Islet precursor cell (in vitro differentiated cells): ENCODE results near the gene ZCCHC9.
"Not testable (repeated sequence)": the region's sequence is repeated elsewhere in the genome, so short reads cannot be mapped to it uniquely, and the experiment has no call there.

Source experiments
- DNase-seq: peaks from one replicate; pipeline ENCODE4 v3.0.0-alpha.2; 2018

Gene ZCCHC9, protein sequence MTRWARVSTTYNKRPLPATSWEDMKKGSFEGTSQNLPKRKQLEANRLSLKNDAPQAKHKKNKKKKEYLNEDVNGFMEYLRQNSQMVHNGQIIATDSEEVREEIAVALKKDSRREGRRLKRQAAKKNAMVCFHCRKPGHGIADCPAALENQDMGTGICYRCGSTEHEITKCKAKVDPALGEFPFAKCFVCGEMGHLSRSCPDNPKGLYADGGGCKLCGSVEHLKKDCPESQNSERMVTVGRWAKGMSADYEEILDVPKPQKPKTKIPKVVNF

GRCh38 chr5:81301271-81302015 lies at the start of gene ZCCHC9:
Gene ZCCHC9, plus strand, starts transcription at chr5:81301587. Its CDS starts 3,171 bp downstream, at chr5:81304758.
- peak; percentile 97 for DNase-seq

DNA sequence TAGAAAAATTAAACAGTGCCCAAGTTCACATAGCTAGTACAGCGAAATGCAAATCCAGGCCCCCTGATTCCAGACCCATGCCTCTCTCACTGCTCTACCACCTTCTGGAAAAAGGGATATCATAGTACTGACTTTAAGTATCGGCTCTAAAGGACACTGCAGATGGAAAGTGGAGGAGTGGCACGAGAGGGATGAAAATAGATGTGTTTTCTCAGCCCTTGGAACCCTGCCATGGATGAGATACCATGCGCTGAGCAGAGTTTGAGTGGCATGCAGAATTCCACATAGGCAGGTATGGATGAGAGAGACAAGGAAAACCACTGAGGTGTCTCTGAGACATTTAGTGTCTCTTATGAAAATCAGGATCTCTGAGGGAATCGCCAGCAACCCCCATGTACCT lies 49.5 kb upstream of the ZCCHC9 start:
- no peak for DNase-seq

- DNase-seq: no peak
Observed at GRCh38 chr5:81252904-81253303, 48.5 kb upstream of the ZCCHC9 start.

DNA sequence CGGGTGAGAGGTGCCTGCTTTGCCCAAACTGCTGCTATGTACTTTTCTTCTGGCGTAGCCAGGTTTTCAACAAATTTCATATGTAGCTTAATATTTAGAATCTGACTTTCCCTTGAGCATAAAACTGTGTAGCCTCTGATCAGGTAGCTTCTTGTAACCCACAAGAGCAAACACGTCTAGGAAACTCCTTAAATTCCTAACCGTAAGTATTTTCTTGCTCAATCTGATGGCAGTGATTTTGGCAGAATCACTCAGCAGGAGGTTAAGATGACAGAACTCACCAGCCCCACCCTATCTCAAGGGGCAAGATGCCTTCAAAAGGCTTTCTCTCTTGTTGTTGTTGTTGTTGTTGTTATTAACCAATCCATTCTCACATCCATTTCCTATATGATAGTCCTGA lies 47.5 kb upstream of the ZCCHC9 start:
- no peak for DNase-seq

GRCh38 chr5:81254886-81255559 lies 46.4 kb upstream of the ZCCHC9 start:
- no peak for DNase-seq

DNA sequence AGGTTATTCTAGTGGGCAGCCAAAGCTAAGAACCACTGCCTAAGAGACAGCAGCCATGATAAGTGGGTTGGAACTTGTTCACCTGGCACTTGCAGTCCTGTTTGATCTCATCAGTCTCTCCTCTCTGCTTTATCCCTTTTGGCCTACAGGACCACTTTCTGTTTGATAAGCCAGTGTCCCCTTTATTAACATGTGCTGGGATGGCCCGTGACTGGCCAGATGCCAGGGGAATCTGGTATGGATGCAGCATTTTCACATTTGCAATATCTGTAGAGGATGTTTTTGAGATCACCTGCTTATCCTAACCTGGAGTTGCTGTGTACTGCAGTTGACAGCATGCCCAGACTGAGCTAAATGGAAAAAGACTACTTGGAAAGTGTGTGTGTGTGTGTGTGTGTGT lies 44.6 kb upstream of the ZCCHC9 start:
- DNase-seq: no peak

DNA sequence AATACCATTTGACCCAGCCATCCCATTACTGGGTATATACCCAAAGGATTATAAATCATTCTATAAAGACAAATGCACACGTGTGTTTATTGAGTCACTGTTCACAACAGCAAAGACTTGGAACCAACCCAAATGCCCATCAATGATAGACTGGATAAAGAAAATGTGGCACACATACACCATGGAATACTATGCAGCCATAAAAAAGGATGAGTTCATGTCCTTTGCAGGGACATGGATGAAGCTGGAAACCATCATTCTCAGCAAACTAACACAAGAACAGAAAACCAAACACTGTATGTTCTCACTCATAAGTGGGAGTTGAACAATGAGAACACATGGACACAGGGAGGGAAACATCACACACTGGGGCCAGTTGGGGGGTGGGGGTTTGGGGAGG lies 38.6 kb upstream of the ZCCHC9 start:
- not testable (repeated sequence) for DNase-seq

DNA sequence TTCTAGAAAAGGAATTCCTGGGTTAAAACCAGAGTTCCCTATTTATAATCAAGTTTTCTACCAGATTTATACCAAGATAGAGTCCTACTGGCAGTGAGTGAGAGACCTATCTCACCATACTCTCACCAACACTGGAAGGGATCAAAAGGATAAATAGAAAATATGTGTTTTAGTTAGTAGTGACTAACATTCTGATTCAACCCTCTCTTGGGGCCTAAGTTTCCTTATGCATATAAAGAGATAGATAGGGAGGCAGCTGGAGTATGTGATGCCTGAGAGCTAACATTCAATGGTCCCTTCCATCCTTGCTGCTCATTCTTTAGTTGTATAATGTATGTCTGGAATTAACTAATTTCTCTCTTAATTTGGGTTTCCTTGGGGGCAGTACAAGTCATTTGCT lies 36.3 kb upstream of the ZCCHC9 start:
- no peak for DNase-seq

GRCh38 chr5:81268521-81269196 lies 32.7 kb upstream of the ZCCHC9 start:
- DNase-seq: no peak

GRCh38 chr5:81269751-81270393 lies 31.5 kb upstream of the ZCCHC9 start:
- no peak for DNase-seq

DNA sequence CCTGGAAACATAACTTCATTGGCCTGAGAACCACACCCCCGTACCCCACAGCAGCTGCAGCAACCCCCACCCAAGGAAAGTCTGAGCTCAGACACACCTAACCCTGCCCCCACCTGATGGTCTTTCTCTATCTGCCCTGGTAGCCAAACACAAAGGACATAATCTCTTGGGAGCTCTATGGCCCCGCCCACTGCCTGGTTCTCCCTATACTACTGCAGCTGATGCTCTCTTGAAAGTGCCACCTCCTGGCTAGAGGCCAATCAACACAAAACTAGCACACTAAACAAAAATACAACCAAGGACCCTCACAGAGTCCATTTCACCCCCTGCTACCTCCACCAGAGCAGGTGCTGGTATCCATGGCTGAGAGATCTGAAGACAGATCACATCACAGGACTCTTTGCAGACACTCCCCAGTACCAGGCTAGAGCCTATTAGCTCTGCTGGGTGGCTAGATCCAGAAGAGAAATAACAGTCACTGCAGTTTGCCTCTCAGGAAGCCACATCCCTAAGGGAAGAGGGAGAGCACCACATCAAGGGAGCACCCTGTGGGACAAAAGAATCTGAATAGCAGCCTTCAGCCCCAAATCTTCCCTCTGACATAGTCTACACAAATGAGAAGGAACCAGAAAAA lies 30.9 kb upstream of the ZCCHC9 start:
- DNase-seq: not testable (repeated sequence)

GRCh38 chr5:81283976-81284375 lies 17.4 kb upstream of the ZCCHC9 start:
- DNase-seq: no peak

DNA sequence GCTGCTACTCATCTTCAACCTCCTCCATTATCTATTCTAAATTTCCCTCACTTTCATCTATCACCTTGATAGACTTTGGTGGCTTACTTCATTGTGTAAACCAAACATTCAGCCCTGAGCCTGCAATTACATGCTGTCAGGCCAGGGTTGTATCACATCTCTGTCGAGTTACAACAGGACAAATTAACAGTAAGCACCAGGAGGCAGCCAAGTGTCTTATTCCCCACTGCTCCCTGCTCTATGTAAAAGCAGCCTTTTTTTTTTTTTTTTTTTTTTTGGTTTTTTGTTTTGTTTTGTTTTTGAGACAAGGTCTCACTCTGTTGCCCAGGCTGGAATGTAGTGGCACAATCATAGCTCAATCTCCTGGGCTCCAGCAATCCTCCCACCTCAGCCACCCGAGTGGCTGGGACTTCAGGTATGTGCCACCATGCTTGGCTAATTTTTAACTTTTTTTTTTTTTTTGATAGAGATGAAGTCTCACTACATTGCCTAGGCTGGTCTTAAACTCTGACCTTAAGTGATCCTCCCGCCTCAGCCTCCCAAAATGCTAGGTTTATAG lies 15.2 kb upstream of the ZCCHC9 start:
- DNase-seq: no peak

DNA sequence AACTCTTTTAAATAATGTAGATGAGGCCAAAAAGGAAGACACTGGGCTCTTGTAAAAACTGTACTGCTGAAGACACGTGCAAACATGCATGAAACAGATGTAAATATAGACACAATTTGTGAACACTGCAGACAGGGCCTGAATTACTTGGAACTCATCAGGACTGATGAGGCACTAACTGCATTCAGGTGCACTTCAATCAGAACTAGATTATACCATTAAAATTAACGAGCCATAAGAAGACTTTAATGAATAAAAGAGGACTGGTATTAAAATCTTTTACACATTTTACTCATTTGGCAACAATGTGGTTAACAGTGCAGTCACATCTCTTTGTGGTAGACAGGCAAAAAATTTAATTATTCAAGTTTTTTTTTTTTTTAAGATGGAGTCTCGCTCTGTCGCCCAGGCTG lies 13.4 kb upstream of the ZCCHC9 start:
- no peak for DNase-seq

GRCh38 chr5:81290146-81290545 lies 11.2 kb upstream of the ZCCHC9 start:
- no peak for DNase-seq

- no peak for DNase-seq
Observed at GRCh38 chr5:81292130-81292529, 9.3 kb upstream of the ZCCHC9 start.

DNA sequence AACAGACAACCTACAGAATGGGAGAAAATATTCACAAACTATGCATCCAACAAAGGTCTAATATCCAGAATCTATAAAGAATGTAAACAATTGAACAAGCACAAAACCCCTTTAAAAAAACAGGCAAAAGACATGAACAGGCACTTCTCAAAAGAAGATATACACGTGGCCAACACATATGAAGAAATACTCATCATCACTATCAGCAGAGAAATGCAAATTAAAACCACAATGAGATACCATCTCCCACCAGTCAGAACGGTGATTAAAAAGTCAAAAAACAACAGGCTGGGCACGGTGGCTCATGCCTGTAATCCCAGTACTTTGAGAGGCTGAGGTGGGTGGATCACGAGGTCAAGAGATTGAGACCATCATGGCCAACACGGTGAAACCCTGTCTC lies 7.4 kb upstream of the ZCCHC9 start:
- DNase-seq: not testable (repeated sequence)

- DNase-seq: no peak
Observed at GRCh38 chr5:81297531-81297930, 3.9 kb upstream of the ZCCHC9 start.

DNA sequence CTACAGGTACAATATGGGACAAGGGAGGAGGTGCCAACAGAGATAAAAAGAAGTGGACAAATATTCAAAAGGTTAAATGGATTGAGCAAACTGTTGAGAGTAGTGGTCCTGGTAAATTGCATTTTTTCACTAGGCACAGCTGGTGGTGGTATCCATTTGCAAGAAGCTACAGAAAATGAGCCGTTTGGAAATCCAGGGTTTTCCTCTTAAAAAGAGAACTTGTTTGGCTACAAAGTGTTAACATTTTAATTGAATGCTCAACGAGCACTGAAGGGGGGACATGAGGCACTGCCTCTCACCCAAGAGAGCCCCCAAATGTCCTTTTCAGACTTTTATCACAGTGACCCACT lies 491 bp upstream of the ZCCHC9 start:
- DNase-seq: no peak

DNA sequence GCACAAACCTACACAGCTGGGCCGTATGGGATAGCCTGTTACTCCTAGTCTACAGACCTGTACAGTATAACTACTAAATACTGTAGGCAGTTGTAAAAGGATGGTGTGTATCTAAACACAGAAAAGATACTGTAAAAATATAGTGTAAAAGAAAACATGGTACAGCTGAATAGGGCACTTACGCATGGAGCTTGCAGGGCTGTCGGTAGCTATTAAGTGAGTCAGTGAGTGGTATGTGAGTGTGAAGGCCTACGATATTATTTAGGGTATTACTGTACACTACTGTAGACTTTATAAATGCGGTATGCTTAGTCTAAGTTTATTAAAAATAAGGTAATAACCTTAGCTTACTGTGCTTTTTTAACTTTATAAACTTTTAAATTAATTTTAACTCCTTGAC lies 1.2 kb downstream of the ZCCHC9 start:
- no peak for DNase-seq

DNA sequence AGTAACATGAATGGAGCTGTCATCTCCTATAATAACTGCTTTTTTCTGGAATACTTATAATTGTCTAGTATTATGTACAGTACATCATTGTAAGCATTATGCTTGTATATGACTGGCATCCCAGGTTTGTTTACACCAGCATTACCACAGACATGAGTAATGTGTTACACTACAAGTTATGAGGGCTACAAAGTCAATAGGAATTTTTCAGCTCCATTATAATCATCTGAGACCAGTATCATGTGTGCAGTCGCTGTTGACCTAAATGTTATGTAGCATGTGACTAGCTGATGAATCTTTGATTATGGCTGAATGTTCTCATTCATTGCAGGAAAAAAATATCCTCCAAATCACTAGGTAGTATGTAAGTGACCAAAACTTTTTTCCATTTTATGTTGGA lies 2.2 kb downstream of the ZCCHC9 start:
- no peak for DNase-seq

DNA sequence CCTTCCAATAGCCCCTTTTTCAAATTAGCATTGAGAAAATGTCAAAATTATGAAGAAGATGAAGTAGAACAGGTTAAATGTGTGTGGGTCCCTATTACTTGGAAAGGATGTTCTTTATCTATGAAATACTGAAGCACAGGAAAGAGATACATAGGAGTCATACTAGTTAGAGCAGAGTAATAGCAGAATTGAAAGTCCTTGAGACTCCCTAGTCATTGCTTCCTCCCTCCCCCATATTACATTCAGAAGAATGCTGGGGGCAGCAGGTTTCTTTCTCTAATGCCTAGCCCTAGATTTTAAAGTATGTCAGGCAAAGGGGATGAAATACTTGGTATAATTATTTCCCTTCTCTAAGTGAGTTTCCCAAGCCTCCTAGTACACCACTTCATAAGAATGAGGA lies 4.4 kb downstream of the ZCCHC9 start:
- DNase-seq: no peak
